GM12874 (cell line): Measurements from ENCODE around the gene ADGRG1.
A peak's percentile ranks its signal among the peaks of the same experiment; 100 is the strongest.

ENCODE experiments used
- TF ChIP-seq, protein P1 (sequence below): IDR thresholded peaks from 2 replicates; pipeline ENCODE4 v1.5.1; 2011; ENCODE audit warnings: low read depth, mild to moderate bottlenecking, control low read depth, low read length, moderate library complexity; ENCODE audit not compliant: insufficient read depth

The ADGRG1 gene

DNA sequence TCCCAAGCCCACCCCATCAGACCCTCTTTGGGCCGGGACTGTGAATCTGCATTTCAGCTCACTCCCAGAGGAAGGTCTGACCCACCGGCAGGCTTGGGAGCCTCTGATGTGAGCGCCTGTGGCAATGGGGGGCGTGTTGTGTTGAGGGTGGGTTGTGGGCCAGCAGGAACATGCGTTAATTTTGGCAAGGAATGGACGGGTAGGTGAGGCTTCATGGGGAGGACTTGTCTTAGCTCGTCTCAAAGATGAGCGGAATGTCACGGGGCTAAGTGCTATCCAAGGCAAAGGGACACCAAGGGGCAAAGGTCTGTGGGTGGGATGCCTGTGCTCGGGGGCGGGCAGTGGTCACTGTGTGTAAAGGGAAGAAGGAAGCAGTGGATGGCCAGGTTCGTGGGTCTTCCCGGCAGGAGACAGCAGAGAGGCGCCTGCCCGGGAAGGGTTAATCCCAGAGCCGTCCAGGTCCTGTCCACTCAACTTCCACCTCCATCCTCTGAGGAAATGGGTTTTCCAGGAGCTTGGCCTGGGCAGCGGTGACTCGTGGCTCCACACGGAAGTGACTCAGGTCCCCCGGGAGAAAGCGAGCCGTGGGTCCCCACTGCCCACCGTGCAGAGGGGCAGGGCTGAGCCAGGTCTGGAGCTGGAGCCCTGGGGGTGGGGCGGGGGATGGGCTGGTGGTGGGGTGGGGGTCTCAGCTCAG is 17.4 kb downstream of the ADGRG1 start:
- TF ChIP-seq, protein P1, sequence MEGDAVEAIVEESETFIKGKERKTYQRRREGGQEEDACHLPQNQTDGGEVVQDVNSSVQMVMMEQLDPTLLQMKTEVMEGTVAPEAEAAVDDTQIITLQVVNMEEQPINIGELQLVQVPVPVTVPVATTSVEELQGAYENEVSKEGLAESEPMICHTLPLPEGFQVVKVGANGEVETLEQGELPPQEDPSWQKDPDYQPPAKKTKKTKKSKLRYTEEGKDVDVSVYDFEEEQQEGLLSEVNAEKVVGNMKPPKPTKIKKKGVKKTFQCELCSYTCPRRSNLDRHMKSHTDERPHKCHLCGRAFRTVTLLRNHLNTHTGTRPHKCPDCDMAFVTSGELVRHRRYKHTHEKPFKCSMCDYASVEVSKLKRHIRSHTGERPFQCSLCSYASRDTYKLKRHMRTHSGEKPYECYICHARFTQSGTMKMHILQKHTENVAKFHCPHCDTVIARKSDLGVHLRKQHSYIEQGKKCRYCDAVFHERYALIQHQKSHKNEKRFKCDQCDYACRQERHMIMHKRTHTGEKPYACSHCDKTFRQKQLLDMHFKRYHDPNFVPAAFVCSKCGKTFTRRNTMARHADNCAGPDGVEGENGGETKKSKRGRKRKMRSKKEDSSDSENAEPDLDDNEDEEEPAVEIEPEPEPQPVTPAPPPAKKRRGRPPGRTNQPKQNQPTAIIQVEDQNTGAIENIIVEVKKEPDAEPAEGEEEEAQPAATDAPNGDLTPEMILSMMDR = no peak

DNA sequence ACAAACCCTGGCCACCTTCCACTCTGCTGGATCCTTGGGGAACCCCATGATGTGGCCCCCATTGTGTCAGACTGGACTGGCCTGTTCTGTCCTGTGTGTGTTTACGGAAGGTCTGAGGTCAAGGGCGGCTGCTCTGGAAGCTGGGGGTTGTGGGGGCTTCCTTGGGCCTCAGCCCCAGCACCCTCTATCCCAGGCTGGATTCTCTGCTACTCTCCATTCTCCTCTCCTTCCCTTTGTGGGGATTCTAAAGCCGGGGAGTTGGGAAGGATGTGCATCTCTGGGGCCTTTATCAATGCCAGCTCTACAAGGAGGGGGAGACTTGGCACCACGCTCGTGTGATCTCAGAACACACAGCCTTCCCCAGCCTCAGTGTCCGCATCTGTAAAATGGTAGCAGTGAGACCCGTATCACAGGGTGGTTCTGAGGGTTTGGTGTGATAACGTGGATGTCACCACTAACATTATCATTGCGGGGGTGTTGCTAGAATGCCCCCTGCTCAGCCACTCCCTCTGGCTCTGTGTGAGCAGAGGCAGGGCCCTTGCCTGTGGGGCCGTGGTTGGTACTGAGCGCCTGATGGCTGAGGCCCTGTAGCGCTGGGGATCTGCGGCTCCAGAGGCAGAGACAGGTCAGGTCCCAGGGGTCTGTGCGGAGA is 18.1 kb downstream of the ADGRG1 start:
- TF ChIP-seq, protein P1 = no peak

DNA sequence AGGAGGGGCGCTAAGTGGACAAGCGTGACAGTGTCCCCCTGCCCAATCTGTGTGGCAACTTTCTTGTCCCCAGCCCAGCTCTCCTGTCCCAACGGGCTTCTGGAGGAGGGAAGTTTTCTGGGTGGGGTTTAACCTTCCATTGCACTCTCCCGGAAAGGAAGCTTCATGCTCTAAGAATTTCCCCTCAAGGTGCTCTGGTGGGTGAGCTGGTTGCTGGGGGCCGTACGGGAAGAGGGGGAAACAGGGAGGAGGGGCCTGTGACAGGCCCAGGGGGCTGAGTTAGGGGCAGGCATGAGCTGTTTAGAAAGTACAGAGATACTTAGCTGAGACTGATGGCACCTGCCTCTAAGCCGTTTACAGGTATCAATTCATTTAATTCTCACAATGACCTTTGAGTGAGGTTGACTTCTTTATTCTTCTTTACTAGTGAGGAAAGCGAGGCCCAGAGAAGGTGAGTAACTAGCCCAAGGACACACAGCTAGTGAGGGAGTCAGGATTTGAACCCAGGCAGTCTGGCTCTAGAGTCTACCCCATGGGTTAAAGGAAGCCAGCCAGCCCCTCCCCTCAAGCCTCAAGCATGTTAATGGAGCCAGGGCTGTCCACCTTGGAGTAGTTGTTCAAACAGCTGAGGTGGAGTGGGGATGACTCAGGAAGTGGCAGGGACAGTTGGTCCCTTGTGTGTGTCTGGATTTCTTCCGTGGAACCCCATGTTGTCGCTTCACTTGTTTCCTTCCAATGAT is 18.9 kb downstream of the ADGRG1 start:
- TF ChIP-seq, protein P1 = no peak

DNA sequence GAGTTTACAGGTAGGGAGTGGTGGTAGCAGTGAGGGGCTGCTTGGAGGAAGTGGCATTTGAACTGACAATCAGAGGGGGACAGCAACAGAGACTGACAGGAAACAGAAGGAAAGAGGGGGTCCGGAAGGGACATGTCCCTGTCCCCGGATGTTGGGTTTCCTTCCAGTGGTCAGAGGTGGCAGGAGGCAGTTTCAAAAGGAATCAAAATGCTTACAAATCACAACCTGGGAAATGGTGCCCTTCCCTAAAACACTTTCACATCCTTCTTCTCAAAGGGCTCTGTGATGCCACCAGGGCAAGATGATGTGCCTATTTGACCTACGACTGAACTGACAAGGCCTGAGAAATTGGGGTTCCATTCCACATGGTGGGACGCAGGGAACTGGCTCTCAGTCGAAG is 19.7 kb downstream of the ADGRG1 start:
- TF ChIP-seq, protein P1 = no peak

DNA sequence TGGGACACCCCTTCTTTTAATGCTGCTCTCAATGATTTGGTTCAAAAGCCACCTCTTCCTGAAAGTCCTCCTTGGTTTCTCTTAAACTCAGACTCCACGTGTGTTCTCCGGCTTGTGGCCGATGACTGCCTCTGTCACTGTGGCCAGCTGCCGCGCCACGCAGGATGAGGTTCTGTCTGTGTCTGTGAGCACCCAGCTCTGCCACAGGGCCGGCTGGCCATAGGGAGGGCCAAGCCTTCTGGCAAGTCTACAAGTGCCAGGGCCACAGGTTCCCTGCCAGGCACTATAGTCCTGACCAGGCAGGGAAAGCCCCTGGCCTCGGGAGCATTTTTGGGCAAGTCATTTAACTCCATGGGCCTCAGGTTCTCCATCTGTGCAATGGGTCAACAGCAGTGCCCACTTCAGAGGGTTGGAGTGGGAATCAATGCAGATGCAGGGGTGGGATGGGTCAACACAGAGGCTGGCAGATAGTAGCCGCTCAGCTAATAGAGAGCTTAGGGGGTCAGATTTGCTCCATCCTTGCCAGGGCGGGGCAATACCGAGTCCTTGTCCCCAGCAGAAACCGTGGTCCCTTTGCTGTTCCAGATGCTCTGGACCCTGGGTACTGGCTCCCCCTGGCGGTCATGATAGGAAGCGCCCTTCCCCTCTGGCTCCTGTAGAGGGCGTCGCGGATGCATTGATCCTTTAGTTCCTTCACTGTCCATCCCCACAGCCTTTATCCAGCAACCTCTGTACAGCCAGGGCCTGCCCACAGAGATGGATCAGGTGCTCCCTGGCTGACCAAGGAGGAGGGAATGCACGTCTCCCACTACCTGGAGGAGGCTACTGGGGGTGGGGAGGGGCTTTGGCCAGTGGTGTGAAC is 20.4 kb downstream of the ADGRG1 start:
- TF ChIP-seq, protein P1 = peak; percentile 100

DNA sequence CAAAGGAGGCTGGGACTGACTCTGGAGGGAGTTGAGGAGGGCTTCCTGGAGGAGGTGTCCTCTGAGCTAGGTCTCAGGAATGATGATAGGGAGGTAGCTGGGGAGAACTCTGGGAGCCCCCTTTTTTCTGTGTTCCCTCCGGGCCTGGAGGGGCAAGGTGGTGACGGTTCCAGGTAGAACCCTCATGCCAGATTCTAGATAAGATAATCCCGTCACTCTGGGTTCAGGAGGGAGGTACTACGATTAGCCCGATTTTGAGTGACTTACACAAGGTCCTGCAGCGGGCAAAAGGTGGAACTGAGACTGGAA is 21.0 kb downstream of the ADGRG1 start:
- TF ChIP-seq, protein P1 = no peak

DNA sequence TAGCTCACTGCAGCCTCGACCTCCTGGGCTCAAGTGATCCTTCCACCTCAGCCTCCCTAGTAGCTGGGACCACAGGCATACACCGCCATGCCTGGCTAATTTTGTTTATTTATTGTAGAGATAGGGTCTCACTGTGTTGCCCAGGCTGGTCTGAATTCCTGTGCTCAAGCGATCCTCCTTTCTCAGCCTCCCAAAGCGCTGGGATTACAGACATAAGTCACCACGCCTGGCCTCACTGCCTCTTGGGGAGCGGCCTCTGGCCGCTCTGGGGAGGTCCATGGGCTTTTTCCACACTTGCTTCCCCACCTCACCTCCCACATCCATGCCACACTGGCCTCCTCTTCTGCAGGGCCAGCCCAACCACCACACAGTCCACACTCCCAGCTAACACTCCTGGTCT is 21.4 kb downstream of the ADGRG1 start:
- TF ChIP-seq, protein P1 = no peak
